GM12874 (cell line): ENCODE data around the gene ICAM5.

Experiments
- TF ChIP-seq, protein P1 (sequence below): IDR thresholded peaks from 2 replicates; pipeline ENCODE4 v1.5.1; 2011; ENCODE audit warnings: low read depth, mild to moderate bottlenecking, control low read depth, low read length, moderate library complexity; ENCODE audit not compliant: insufficient read depth

The ICAM5 gene

GRCh38 chr19:10284960-10285278 is 4.8 kb upstream of the ICAM5 start:
- TF ChIP-seq, protein P1, sequence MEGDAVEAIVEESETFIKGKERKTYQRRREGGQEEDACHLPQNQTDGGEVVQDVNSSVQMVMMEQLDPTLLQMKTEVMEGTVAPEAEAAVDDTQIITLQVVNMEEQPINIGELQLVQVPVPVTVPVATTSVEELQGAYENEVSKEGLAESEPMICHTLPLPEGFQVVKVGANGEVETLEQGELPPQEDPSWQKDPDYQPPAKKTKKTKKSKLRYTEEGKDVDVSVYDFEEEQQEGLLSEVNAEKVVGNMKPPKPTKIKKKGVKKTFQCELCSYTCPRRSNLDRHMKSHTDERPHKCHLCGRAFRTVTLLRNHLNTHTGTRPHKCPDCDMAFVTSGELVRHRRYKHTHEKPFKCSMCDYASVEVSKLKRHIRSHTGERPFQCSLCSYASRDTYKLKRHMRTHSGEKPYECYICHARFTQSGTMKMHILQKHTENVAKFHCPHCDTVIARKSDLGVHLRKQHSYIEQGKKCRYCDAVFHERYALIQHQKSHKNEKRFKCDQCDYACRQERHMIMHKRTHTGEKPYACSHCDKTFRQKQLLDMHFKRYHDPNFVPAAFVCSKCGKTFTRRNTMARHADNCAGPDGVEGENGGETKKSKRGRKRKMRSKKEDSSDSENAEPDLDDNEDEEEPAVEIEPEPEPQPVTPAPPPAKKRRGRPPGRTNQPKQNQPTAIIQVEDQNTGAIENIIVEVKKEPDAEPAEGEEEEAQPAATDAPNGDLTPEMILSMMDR, result no peak

DNA sequence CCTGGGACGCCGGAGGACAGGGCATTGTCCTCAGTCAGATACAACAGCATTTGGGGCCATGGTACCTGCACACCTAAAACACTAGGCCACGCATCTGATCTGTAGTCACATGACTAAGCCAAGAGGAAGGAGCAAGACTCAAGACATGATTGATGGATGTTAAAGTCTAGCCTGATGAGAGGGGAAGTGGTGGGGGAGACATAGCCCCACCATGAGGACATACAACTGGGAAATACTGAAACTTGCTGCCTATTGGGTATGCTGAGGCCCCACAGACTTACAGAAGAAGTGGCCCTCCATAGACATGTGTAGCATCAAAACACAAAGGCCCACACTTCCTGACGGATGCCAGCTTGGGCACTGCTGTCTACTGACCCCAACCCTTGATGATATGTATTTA is 4.4 kb upstream of the ICAM5 start:
- TF ChIP-seq, protein P1, result no peak

- TF ChIP-seq, protein P1, result no peak
These were observed 2.7 kb upstream of the ICAM5 start, which contains the start of gene ICAM4 for GRCh38 chr19:10286803-10287737. ICAM4 (plus strand) TSS chr19:10286955; CDS start chr19:10287013, 58 bp downstream.

- TF ChIP-seq, protein P1, result no peak
These were observed 1.0 kb upstream of the ICAM5 start for GRCh38 chr19:10288662-10289166.

DNA sequence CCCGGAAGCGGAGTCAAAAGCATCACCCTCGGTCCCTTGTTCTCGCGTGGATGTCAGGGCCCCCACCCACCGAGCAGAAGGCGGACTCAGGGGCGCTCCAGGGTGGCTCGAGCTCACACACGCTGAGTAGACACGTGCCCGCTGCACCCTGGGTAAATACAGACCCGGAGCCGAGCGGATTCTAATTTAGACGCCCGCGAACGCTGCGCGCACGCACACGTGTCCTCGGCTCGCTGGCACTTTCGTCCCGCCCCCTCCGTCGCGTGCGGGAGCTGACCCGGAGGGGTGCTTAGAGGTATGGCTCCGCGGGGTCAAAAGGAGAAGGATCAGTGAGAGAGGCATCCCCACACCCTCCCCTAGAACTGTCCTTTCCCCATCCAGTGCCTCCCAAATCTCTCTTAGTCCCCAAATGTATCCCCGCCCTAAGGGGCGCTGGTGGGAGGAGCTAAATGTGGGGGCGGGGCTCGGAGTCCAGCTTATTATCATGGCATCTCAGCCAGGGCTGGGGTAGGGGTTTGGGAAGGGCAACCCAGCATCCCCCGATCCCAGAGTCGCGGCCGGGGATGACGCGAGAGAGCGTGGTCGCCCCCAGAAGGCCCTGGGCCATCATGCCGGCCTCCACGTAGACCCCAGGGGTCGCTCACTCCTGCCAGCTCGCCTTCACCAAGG is 451 bp upstream of the ICAM5 start:
- TF ChIP-seq, protein P1, result no peak

GRCh38 chr19:10290357-10290875 is 664 bp downstream of the ICAM5 start:
- TF ChIP-seq, protein P1, result no peak
